T-cell (primary cell): ENCODE measurements around the gene LOC101059915.

Source experiments
- ATAC-seq, 4 experiments: fragments of 200-7000 bp in 3 of 4; fragments of 150-1000 bp in 1 of 4; cut with Tn5 transposase; replicated peaks in 1 of 4; 1 replicate in 3 of 4; 2 replicates in 1 of 4; pipeline ENCODE4 v1.10.0; 2021; ENCODE audit warnings: moderate library complexity in 3 of 4, mild to moderate bottlenecking in 2 of 4, moderate number of reproducible peaks in 1 of 4
- CTCF ChIA-PET, 2 donors: fragments of 300-600 bp; sonication (Branson Sonifier 250); formaldehyde crosslinking; loops; one replicate each; lab custom pipeline; 2022; ENCODE audit warnings: antibody characterized with exemption in 2 of 2; lab: Charles Lee
- POLR2A ChIA-PET, 2 donors: fragments of 300-600 bp; sonication (Branson Sonifier 250); formaldehyde crosslinking; loops; one replicate each; lab custom pipeline; 2022; ENCODE audit warnings: antibody characterized with exemption in 2 of 2; lab: Charles Lee
- DNase-seq, 35 experiments: peaks; one replicate each; pipeline versions ENCODE4 v3.0.0 to v3.0.0-alpha.2; 2013 to 2023
- H3K27ac ChIP-seq: one replicate; pipeline ENCODE4 v1.5.1; 2013; ENCODE audit warnings: low read length
- H3K27me3 ChIP-seq, 2 experiments: replicated peaks in 1 of 2; 1 replicate in 1 of 2; 2 replicates in 1 of 2; pipeline versions ENCODE4 v1.6.1 to v1.7.0; 2013; ENCODE audit warnings: low read length in 1 of 2, mixed read lengths in 1 of 2; ENCODE audit not compliant: control insufficient read depth in 2 of 2, insufficient read depth in 2 of 2; ENCODE audit errors: extremely low read depth in 1 of 2
- H3K36me3 ChIP-seq, 2 donors: 1 replicate in 1 of 2; 2 replicates in 1 of 2; pipeline versions ENCODE4 v1.6.1 to v1.7.0; 2013; ENCODE audit warnings: low read length in 1 of 2; ENCODE audit not compliant: control insufficient read depth in 2 of 2, insufficient read depth in 1 of 2; ENCODE audit errors: extremely low read depth in 1 of 2
- H3K4me1 ChIP-seq, 2 experiments: 1 replicate in 1 of 2; 2 replicates in 1 of 2; pipeline versions ENCODE4 v1.6.1 to v1.7.0; 2013; ENCODE audit warnings: low read length in 2 of 2, mixed read lengths in 1 of 2; ENCODE audit not compliant: insufficient read depth in 2 of 2, control insufficient read depth in 1 of 2; ENCODE audit errors: extremely low read depth in 1 of 2
- H3K4me3 ChIP-seq, 2 donors: 1 replicate in 1 of 2; 2 replicates in 1 of 2; pipeline versions ENCODE4 v1.5.1 to v1.7.0; 2013; ENCODE audit warnings: mild to moderate bottlenecking in 2 of 2, low read length in 1 of 2, moderate library complexity in 1 of 2; ENCODE audit not compliant: control insufficient read depth in 1 of 2; ENCODE audit errors: extremely low read depth in 1 of 2
- H3K9me3 ChIP-seq: 2 replicates; pipeline ENCODE4 v1.7.0; 2013
- H3K27ac Mint-ChIP-seq, 2 donors: one replicate each; pipeline ENCODE4 v1.8.0; 2020 to 2021; ENCODE audit warnings: mild to moderate bottlenecking in 2 of 2, mixed read lengths in 2 of 2
- H3K27me3 Mint-ChIP-seq, 2 donors: one replicate each; pipeline ENCODE4 v1.8.0; 2021 to 2022; ENCODE audit warnings: mixed read lengths in 2 of 2
- H3K36me3 Mint-ChIP-seq: one replicate; pipeline ENCODE4 v1.8.0; 2021; ENCODE audit warnings: mixed read lengths
- H3K4me1 Mint-ChIP-seq, 3 donors: one replicate each; pipeline ENCODE4 v1.8.0; 2020 to 2022; ENCODE audit warnings: mixed read lengths in 3 of 3, mild to moderate bottlenecking in 1 of 3
- H3K4me3 Mint-ChIP-seq, 3 donors: one replicate each; pipeline ENCODE4 v1.8.0; 2020 to 2022; ENCODE audit warnings: mild to moderate bottlenecking in 3 of 3, mixed read lengths in 3 of 3, moderate library complexity in 3 of 3
- H3K9me3 Mint-ChIP-seq, 3 donors: one replicate each; pipeline ENCODE4 v1.8.0; 2020 to 2022; ENCODE audit warnings: mixed read lengths in 3 of 3
- WGBS: methylation state at CpG from one replicate; pipeline ENCODE4 v1.1.5; 2013; ENCODE audit warnings: missing lambda C conversion rate; ENCODE audit not compliant: insufficient coverage; 5-methylcytosine and 5-hydroxymethylcytosine counted together

Gene LOC101059915

GRCh38 chrX:71627588-71628404 is 39.5 kb upstream of the LOC101059915 start:
- Histone ChIP-seq H3K4me3 (no peak overlapping the region), H3K4me1 (peaks cover 0 to 39% of the 10 kb centered on the region in 2 experiments), H3K36me3 (no peaks in the 10 kb centered on the region), H3K9me3 (no peaks in the 10 kb centered on the region), H3K27me3 (no peaks in the 10 kb centered on the region), H3K27ac (no peak overlapping the region)
- Mint-ChIP-seq H3K4me1 (peaks cover 21 to 31% (median 22%) of the 10 kb centered on the region in 3 donors), H3K27me3 (peaks cover 0 to 5% of the 10 kb centered on the region in 2 donors), H3K27ac (no peak overlapping the region), H3K9me3 (no peaks in the 10 kb centered on the region), H3K36me3 (no peaks in the 10 kb centered on the region), H3K4me3 (no peak overlapping the region)
- DNase-seq (no peak), ATAC-seq (no peak)
- WGBS = no CpG with 5 or more reads among the region's 14 CpGs
- CTCF ChIA-PET = no interaction called here
- POLR2A ChIA-PET = no interaction called here

GRCh38 chrX:71629467-71629866 is 37.9 kb upstream of the LOC101059915 start:
- Histone ChIP-seq H3K4me1 (peaks cover 0 to 23% of the 10 kb centered on the region in 2 experiments), H3K9me3 (no peaks in the 10 kb centered on the region), H3K27me3 (no peaks in the 10 kb centered on the region), H3K36me3 (no peaks in the 10 kb centered on the region), H3K27ac (no peak overlapping the region), H3K4me3 (no peak overlapping the region)
- DNase-seq (no peak), ATAC-seq (no peak)
- Mint-ChIP-seq H3K9me3 (no peaks in the 10 kb centered on the region), H3K4me3 (no peak overlapping the region), H3K27me3 (peaks cover 0 to 5% of the 10 kb centered on the region in 2 donors), H3K36me3 (no peaks in the 10 kb centered on the region), H3K4me1 (peaks cover 7 to 16% (median 7%) of the 10 kb centered on the region in 3 donors), H3K27ac (no peak overlapping the region)
- POLR2A ChIA-PET = no interaction called here
- WGBS = no CpG with 5 or more reads among the region's 2 CpGs
- CTCF ChIA-PET = no interaction called here

GRCh38 chrX:71632923-71633657 is 34.3 kb upstream of the LOC101059915 start:
- Histone ChIP-seq H3K27me3 (no peaks in the 10 kb centered on the region), H3K4me3 (no peak overlapping the region), H3K4me1 (peaks cover 0 to 26% of the 10 kb centered on the region in 2 experiments), H3K36me3 (no peaks in the 10 kb centered on the region), H3K27ac (no peak overlapping the region), H3K9me3 (no peaks in the 10 kb centered on the region)
- no peaks in the 10 kb centered on the region for H3K9me3 Mint-ChIP-seq
- peaks cover 15 to 23% (median 18%) of the 10 kb centered on the region in 3 donors for H3K4me1 Mint-ChIP-seq
- ChIA-PET POLR2A (no interaction called here), CTCF (interaction anchor here in 1 of 2 donors (1.2 kb wide), 1 partner anchor 18 kb away, joined by 3 read pairs; no protein-coding TSS in a partner anchor)
- no peak overlapping the region for H3K4me3 Mint-ChIP-seq
- ATAC-seq = no peak
- no peak overlapping the region for H3K27ac Mint-ChIP-seq
- no peaks in the 10 kb centered on the region for H3K36me3 Mint-ChIP-seq
- no peak for DNase-seq
- 93% methylated on average over 3 of the region's 10 CpGs for WGBS
- H3K27me3 Mint-ChIP-seq = peaks cover 0 to 5% of the 10 kb centered on the region in 2 donors

DNA sequence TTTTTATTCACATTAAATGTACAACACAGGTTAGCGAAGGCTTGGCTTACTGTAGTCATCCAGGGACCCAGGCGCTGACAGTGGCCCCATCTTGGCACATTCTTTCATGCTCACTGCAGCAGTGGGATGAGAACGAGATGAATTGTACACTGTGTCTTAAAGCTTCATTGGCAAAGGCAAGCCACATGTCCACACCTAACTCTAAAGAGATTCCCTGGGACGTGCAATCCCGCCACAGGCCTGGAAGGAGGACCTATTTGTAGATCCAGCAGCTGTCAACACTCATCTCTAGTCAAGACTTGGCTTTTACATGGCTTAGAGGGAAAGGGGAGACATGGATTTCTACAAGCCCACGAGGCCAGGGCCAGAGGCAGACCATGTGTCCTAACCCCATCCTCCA is 33.0 kb upstream of the LOC101059915 start:
- ATAC-seq (no peak), DNase-seq (no peak)
- H3K27ac ChIP-seq = no peak overlapping the region
- no peaks in the 10 kb centered on the region for H3K36me3 ChIP-seq
- no peaks in the 10 kb centered on the region for H3K27me3 ChIP-seq
- Mint-ChIP-seq H3K27me3 (peaks cover 0 to 5% of the 10 kb centered on the region in 2 donors), H3K9me3 (no peaks in the 10 kb centered on the region), H3K4me3 (no peak overlapping the region), H3K4me1 (peaks cover 14 to 18% (median 15%) of the 10 kb centered on the region in 3 donors), H3K36me3 (no peaks in the 10 kb centered on the region), H3K27ac (no peak overlapping the region)
- no peak overlapping the region for H3K4me3 ChIP-seq
- no peaks in the 10 kb centered on the region for H3K9me3 ChIP-seq
- ChIA-PET POLR2A (no interaction called here), CTCF (no interaction called here)
- peaks cover 0 to 36% of the 10 kb centered on the region in 2 experiments for H3K4me1 ChIP-seq
- WGBS = no CpG with 5 or more reads among the region's 6 CpGs

GRCh38 chrX:71636438-71637252 is 30.7 kb upstream of the LOC101059915 start:
- DNase-seq (peak in 5 of 35 experiments; percentile 10 to 49 (median 37)), ATAC-seq (peak in 3 of 4 experiments; percentile 25 to 77 (median 71))
- no CpG with 5 or more reads among the region's 9 CpGs for WGBS
- H3K27ac Mint-ChIP-seq = peak overlapping the region; percentile 71 to 86
- peaks cover 14 to 18% (median 15%) of the 10 kb centered on the region in 3 donors for H3K4me1 Mint-ChIP-seq
- ChIA-PET POLR2A (interaction anchor here in 1 of 2 donors (0.7 kb wide), 1 partner anchor 20 kb away, joined by 3 read pairs; no protein-coding TSS in a partner anchor), CTCF (interaction anchor here in 1 of 2 donors (1.3 to 1.5 kb wide), 2 partner anchors 13 to 18 kb away, joined by 4 to 5 read pairs; no protein-coding TSS in a partner anchor)
- no peaks in the 10 kb centered on the region for H3K9me3 Mint-ChIP-seq
- Histone ChIP-seq H3K9me3 (no peaks in the 10 kb centered on the region), H3K36me3 (no peaks in the 10 kb centered on the region), H3K4me3 (no peak overlapping the region), H3K4me1 (peaks cover 0 to 43% of the 10 kb centered on the region in 2 experiments), H3K27me3 (no peaks in the 10 kb centered on the region), H3K27ac (peak overlapping the region; percentile 64)
- H3K36me3 Mint-ChIP-seq = no peaks in the 10 kb centered on the region
- H3K4me3 Mint-ChIP-seq = peak overlapping the region in 1 of 3 donors; percentile 18
- peaks cover 0 to 5% of the 10 kb centered on the region in 2 donors for H3K27me3 Mint-ChIP-seq
